Endothelial cell of umbilical vein (primary cell): ENCODE data around the gene LONRF2. TPM values are rescaled to one million over a fixed set of nuclear protein-coding genes. Genes with fewer than 3 reads are reported as not detected.

Experiments
- BruUV-seq: library from RNA; stranded (reverse); fragments of 400-500 nt; replicated peaks from 2 replicates; lab custom pipeline; 2021; lab: Mats Ljungman, UMichigan
- CTCF ChIA-PET: fragments of 300-600, 350-600 bp; sonication (Branson Sonifier 250); formaldehyde crosslinking; loops from one replicate; lab custom pipeline; 2021; ENCODE audit warnings: antibody characterized with exemption, inconsistent platforms; lab: Charles Lee
- POLR2A ChIA-PET: fragments of 300-600, 350-600 bp; sonication (Branson Sonifier 250); formaldehyde crosslinking; loops from one replicate; lab custom pipeline; 2021; ENCODE audit warnings: antibody characterized with exemption, inconsistent platforms; lab: Charles Lee
- DNase-seq: peaks from one replicate; pipeline ENCODE4 v3.0.0-alpha.2; 2011; ENCODE audit warnings: low read depth, low spot score
- FAIRE-seq: peaks from 2 replicates; lab custom pipeline; 2011; peaks lifted over from hg19 to GRCh38; lab: Jason Lieb, UNC
- H2AFZ ChIP-seq: 2 replicates; pipeline ENCODE4 v1.6.0; 2012; ENCODE audit warnings: low read depth, low read length, control low read depth, inconsistent platforms
- H3K27ac ChIP-seq: 2 replicates; pipeline ENCODE4 v1.5.1; 2011; ENCODE audit warnings: low read depth, mild to moderate bottlenecking, control low read depth, low read length, moderate library complexity; ENCODE audit not compliant: insufficient read depth
- H3K27me3 ChIP-seq, 2 experiments: 2 replicates each; pipeline versions ENCODE4 v1.6.0 to v1.6.1; 2011; ENCODE audit warnings: low read length in 2 of 2, mixed read lengths in 1 of 2; ENCODE audit not compliant: control insufficient read depth in 2 of 2, insufficient read depth in 2 of 2
- H3K36me3 ChIP-seq, 2 experiments: 2 replicates in 1 of 2; 3 replicates in 1 of 2; pipeline ENCODE4 v1.5.1; 2011; ENCODE audit warnings: low read length in 2 of 2, mild to moderate bottlenecking in 1 of 2, moderate library complexity in 1 of 2; ENCODE audit not compliant: control insufficient read depth in 2 of 2, insufficient read depth in 2 of 2; ENCODE audit errors: extremely low read depth in 1 of 2
- H3K4me1 ChIP-seq: 3 replicates; pipeline ENCODE4 v1.5.1; 2011; ENCODE audit warnings: mild to moderate bottlenecking, low read length; ENCODE audit not compliant: control insufficient read depth, insufficient read depth; ENCODE audit errors: extremely low read depth
- H3K4me2 ChIP-seq: 2 replicates; pipeline ENCODE4 v1.6.1; 2011; ENCODE audit warnings: low read length, control low read depth, mixed read lengths; ENCODE audit not compliant: insufficient read depth
- H3K4me3 ChIP-seq, 3 experiments: fragments of 200-600 bp in 1 of 3; sonication (generic), shearing (Covaris generic) in 1 of 3; replicated peaks in 1 of 3; 2 replicates each; pipeline ENCODE4 v1.5.1; 2011 to 2016; ENCODE audit warnings: control low read depth in 3 of 3, low read length in 3 of 3, mild to moderate bottlenecking in 2 of 3, inconsistent platforms in 1 of 3, low read depth in 1 of 3, moderate library complexity in 1 of 3; ENCODE audit not compliant: insufficient read depth in 1 of 3
- H3K79me2 ChIP-seq: 2 replicates; pipeline ENCODE4 v1.6.0; 2012; ENCODE audit warnings: low read length, inconsistent platforms; ENCODE audit not compliant: control insufficient read depth, insufficient read depth
- H3K9ac ChIP-seq: replicated peaks from 2 replicates; pipeline ENCODE3; 2011; ENCODE audit warnings: low read length, control low read depth; ENCODE audit not compliant: insufficient read depth; ENCODE audit errors: extremely low read depth
- H3K9me1 ChIP-seq: replicated peaks from 3 replicates; pipeline ENCODE4 v1.6.0; 2011; ENCODE audit warnings: mild to moderate bottlenecking, low read length; ENCODE audit not compliant: control insufficient read depth, insufficient read depth; ENCODE audit errors: extremely low read depth
- H3K9me3 ChIP-seq: replicated peaks from 2 replicates; pipeline ENCODE4 v1.5.1; 2012; ENCODE audit warnings: low read length, inconsistent platforms; ENCODE audit not compliant: control insufficient read depth, insufficient read depth
- H4K20me1 ChIP-seq: replicated peaks from 2 replicates; pipeline ENCODE3; 2011; ENCODE audit warnings: mild to moderate bottlenecking, low read length; ENCODE audit not compliant: control insufficient read depth, insufficient read depth; ENCODE audit errors: extremely low read depth
- EZH2 ChIP-seq: IDR thresholded peaks from 2 replicates; pipeline ENCODE4 v1.6.1; 2012; ENCODE audit warnings: borderline replicate concordance, low read depth, mild to moderate bottlenecking, moderate library complexity, low read length, inconsistent platforms; ENCODE audit not compliant: severe bottlenecking
- FOS ChIP-seq: IDR thresholded peaks from 2 replicates; pipeline ENCODE4 v1.6.1; 2011; ENCODE audit warnings: mild to moderate bottlenecking, low read length, moderate library complexity, borderline replicate concordance; ENCODE audit not compliant: insufficient read depth
- GATA2 ChIP-seq: IDR thresholded peaks from 2 replicates; pipeline ENCODE4 v1.7.0; 2011; ENCODE audit warnings: low read depth, mild to moderate bottlenecking, moderate library complexity, mixed read lengths, low read length; ENCODE audit not compliant: insufficient read length, insufficient read depth
- JUN ChIP-seq: IDR thresholded peaks from 2 replicates; pipeline ENCODE4 v1.6.1; 2011; ENCODE audit warnings: borderline replicate concordance, low read depth; ENCODE audit not compliant: insufficient read length, insufficient read depth
- MYC ChIP-seq: IDR thresholded peaks from one replicate; pipeline ENCODE4 v1.6.1; 2011; ENCODE audit warnings: mild to moderate bottlenecking, low read depth, low read length
- POLR2A ChIP-seq: IDR thresholded peaks from 2 replicates; pipeline ENCODE4 v1.6.1; 2012; ENCODE audit warnings: low read depth, mild to moderate bottlenecking, control low read depth, low read length
- POLR2AphosphoS5 ChIP-seq: IDR thresholded peaks from 2 replicates; pipeline ENCODE4 v1.6.1; 2012; ENCODE audit warnings: low read depth, mild to moderate bottlenecking, control low read depth, low read length, moderate library complexity; ENCODE audit not compliant: insufficient read depth
- dilution Hi-C: fragments of 300-500 bp; cut with MboI; formaldehyde crosslinking; loops from one replicate; pipeline ENCODE4 v1.15.0; 2019; ENCODE audit warnings: low sequenced_read_pairs; ENCODE audit not compliant: extremely low pct_ligation_motif_present
- intact Hi-C: fragments of 100-400 bp; cut with micrococcal nuclease; formaldehyde crosslinking; loops from one replicate; pipeline ENCODE4 v1.10.0; 2022
- polyA plus RNA-seq, 4 experiments: library from polyadenylated mRNA; depleted of rRNA in 3 of 4; stranded (reverse) in 3 of 4; unstranded in 1 of 4; fragments of >200 nt; gene quantifications; 2 replicates each; pipeline versions ENCODE4 v1.2.1 to v1.2.3, GENCODE V29; 2011 to 2012; ENCODE audit warnings: missing spikeins in 1 of 4
- total RNA-seq: library from RNA; stranded (reverse); gene quantifications from 2 replicates; pipeline ENCODE4 v1.2.3, GENCODE V29; 2021
- TF ChIP-seq, protein P1 (sequence below): IDR thresholded peaks from 2 replicates; pipeline ENCODE4 v1.6.1; 2011; ENCODE audit not compliant: insufficient read depth, insufficient read length
- TF ChIP-seq, protein P2 (sequence below), 2 donors: IDR thresholded peaks; 1 replicate in 1 of 2; 2 replicates in 1 of 2; pipeline ENCODE4 v1.5.1; 2011; ENCODE audit warnings: low read length in 2 of 2, mild to moderate bottlenecking in 2 of 2, moderate library complexity in 2 of 2, control low read depth in 1 of 2, inconsistent platforms in 1 of 2, low read depth in 1 of 2; ENCODE audit not compliant: insufficient read depth in 1 of 2; ENCODE audit errors: extremely low read depth in 1 of 2

LONRF2 gene
- total and polyA plus RNA-seq, 2 donors (not counting 3 experiments of a cell fraction or from before 2014, with no cell fraction given) = 0.03 TPM; not detected in 1

DNA sequence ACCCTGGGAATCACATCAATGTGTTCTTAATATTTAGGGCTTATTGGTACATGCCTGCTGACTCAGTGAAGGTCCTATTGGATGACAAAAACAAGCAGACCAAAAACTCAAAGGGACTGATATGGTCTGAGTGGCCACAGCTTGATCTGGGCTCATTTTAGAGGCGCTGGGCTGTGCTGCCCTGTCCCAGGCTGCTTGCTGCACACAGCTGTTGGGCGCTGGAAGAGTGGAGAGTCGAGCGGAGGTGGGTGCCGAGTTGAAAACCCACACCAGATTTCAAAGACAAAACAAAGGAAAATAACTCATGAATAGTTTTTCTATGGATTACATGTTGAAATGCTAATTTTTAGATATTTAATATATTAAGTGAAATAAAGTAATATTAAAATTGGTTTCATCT, 68.5 kb downstream of the LONRF2 start:
- intact Hi-C loops (no loop called here), dilution Hi-C loops (no loop called here)
- CTCF ChIA-PET = interaction anchor here (1.4 to 2.1 kb wide), 2 partner anchors 9 to 695 kb away, joined by 5 to 6 read pairs; no protein-coding TSS in a partner anchor
- no peak for FAIRE-seq
- Histone ChIP-seq H3K9ac (no peak overlapping the region), H3K9me3 (no peaks in the 10 kb centered on the region), H3K79me2 (no peaks in the 10 kb centered on the region), H3K9me1 (no peaks in the 10 kb centered on the region), H3K27me3 (no peaks in the 10 kb centered on the region), H3K4me3 (no peak overlapping the region), H3K27ac (no peak overlapping the region), H3K4me1 (no peaks in the 10 kb centered on the region), H4K20me1 (no peaks in the 10 kb centered on the region), H3K4me2 (no peak overlapping the region), H3K36me3 (no peaks in the 10 kb centered on the region), H2AFZ (no peak overlapping the region)
- DNase-seq = no peak
- no TSS peak for BruUV-seq
- POLR2A ChIA-PET = no interaction called here
- TF ChIP-seq JUN = no peak
- TF ChIP-seq EZH2 = no peak
- no peak for TF ChIP-seq MYC
- no peak for TF ChIP-seq GATA2
- no peak for TF ChIP-seq POLR2A
- no peak for TF ChIP-seq POLR2AphosphoS5
- TF ChIP-seq, protein P1, sequence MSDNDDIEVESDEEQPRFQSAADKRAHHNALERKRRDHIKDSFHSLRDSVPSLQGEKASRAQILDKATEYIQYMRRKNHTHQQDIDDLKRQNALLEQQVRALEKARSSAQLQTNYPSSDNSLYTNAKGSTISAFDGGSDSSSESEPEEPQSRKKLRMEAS = no peak
- no peak for TF ChIP-seq FOS
- TF ChIP-seq, protein P2, sequence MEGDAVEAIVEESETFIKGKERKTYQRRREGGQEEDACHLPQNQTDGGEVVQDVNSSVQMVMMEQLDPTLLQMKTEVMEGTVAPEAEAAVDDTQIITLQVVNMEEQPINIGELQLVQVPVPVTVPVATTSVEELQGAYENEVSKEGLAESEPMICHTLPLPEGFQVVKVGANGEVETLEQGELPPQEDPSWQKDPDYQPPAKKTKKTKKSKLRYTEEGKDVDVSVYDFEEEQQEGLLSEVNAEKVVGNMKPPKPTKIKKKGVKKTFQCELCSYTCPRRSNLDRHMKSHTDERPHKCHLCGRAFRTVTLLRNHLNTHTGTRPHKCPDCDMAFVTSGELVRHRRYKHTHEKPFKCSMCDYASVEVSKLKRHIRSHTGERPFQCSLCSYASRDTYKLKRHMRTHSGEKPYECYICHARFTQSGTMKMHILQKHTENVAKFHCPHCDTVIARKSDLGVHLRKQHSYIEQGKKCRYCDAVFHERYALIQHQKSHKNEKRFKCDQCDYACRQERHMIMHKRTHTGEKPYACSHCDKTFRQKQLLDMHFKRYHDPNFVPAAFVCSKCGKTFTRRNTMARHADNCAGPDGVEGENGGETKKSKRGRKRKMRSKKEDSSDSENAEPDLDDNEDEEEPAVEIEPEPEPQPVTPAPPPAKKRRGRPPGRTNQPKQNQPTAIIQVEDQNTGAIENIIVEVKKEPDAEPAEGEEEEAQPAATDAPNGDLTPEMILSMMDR (IDR thresholded peaks at IDR 0.05; ENCODE audit: extremely low read depth in 1 of 2, insufficient read depth in 1 of 2, low read depth in 1 of 2, low read length in 2 of 2) = no peak
